GM21390 (cell line): Measurements from ENCODE around the gene DRD4.

Experiments used
- ATAC-seq: cut with Tn5 transposase; IDR thresholded peaks from one replicate; pipeline ENCODE4 v1.9.1; 2021; ENCODE audit not compliant: unreplicated experiment

The DRD4 gene

DNA sequence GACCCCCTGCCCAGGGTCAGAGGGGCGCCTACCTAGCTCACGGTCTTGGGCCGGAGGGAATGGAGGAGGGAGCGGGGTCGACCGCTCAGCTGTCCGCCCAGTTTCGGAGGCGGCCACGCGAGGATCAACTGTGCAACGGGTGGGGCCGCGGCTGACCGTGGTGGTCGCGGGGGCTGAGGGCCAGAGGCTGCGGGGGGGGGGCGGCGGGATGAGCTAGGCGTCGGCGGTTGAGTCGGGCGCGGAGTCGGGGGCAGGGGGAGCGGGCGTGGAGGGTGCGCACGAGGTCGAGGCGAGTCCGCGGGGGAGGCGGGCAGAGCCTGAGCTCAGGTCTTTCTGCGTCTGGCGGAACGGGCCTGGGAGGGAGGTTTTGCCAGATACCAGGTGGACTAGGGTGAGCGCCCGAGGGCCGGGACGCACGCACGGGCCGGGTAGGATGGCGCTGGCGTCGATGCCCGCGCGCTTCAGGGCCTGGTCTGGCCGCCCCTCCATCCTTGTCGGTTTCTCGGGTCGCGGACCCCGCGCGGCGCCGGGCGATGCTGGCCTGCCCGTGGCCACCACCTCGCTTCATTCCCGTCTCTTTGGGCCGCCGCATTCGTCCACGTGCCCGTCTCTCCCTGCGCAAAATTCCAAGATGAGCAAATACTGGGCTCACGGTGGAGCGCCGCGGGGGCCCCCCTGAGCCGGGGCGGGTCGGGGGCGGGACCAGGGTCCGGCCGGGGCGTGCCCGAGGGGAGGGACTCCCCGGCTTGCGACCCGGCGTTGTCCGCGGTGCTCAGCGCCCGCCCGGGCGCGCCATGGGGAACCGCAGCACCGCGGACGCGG lies at the start of gene DRD4:
TSS of gene DRD4 (plus strand) at position 759 of the 822 bp plus-strand sequence. CDS start at position 795, 36 bp downstream.
- no peak for ATAC-seq

DNA sequence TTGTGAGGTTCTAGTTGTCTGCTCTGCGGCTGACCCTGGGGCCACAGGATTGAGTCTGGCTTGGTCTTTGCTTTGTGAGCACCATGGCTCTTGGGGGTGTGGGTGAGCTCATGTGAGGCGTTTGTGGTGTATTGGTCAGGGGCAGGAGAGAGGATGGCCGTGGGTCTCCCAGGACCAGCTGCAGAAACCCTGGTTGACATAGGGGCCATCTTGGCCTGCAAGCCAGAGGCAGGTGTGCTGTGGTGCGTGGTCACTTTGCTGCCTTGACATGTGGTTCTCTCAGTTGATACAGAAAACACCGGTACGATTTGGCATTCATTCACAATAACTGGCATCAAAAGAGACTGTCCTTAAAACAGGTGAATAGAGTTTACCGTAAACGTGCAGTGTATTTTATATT lies 49.5 kb upstream of the DRD4 start:
- no peak for ATAC-seq

- no peak for ATAC-seq
Measured at GRCh38 chr11:587978-588380, 49.1 kb upstream of the DRD4 start.

DNA sequence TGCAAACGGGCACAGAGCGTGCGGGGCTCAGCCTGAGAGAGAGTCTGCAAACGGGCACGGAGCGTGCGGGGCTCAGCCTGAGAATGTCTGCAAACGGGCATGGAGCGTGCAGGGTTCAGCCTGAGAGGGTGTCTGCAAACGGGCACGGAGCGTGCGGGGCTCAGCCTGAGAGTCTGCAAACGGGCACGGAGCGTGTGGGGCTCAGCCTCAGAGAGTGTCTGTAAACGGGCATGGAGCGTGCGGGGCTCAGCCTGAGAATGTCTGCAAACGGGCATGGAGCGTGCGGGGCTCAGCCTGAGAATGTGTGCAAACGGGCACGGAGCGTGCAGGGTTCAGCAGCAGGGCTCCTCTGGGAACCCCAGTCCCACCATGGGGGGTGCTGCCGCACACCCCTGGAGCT lies 47.3 kb upstream of the DRD4 start:
- ATAC-seq = no peak

- ATAC-seq = no peak
Measured at GRCh38 chr11:590997-591396, 46.1 kb upstream of the DRD4 start.

GRCh38 chr11:592501-592900 lies 44.6 kb upstream of the DRD4 start:
- no peak for ATAC-seq

DNA sequence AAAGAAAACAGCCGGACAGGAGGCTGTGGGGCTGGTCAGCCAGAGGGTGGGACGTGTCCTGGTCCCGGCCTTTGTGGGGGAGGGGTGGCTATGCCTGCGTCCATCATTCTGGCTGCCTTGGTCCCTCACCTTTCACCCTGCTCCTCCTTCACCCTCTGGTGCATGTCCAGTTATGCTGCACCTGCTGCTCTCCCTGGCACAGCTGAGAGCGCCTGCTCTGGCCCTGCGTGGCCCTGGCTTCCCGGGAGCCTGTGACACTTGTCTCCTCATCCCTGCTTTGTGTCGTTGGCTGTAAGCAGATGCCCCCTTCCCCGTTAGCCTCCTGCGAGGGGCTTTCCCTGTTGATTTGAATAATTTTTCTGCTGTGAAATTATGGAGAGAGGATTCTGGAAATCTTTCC lies 44.2 kb upstream of the DRD4 start:
- ATAC-seq = no peak

DNA sequence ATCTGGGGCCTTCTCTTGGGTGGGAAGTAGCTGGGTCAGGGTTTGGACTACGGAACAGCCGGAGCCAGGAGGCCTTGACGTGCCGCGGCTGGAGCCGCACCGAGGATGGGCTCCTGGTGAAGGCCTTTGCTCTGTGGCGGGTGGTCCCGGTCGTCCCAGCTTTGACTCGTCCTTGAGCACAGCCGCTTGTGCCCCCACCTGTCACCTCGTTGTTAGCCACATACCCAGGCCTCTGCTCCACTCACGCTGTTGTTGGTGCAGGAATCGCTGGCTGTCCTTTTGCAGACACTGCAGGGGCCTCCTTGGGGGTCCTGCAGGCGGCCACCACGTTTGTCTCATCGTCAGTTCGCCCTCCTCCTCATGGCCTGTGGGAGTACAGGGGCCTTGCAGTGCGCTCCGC lies 43.7 kb upstream of the DRD4 start:
- no peak for ATAC-seq

DNA sequence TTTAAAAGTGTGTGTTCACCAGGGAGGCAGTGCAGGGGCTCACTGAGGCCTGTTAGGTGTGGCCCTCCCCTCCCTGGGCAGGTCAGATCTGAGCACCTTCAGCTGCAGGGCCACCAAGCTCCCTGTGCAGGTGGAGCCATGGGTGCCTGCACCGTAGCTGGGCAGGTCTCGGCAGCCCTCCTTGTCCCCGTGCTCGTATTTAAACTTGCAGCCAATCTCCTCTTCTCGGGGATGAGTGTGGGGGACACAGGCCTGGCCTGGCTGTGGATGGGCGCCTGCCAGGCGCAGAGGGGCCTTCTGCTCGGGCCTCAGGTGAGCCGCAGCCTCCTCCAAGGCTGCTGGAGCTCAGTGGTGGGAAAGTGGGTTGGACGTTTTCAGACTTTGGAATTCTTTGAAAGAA lies 41.7 kb upstream of the DRD4 start:
- ATAC-seq = no peak

GRCh38 chr11:596374-596773 lies 40.7 kb upstream of the DRD4 start:
- no peak for ATAC-seq

GRCh38 chr11:597166-597725 lies 39.8 kb upstream of the DRD4 start:
- no peak for ATAC-seq

DNA sequence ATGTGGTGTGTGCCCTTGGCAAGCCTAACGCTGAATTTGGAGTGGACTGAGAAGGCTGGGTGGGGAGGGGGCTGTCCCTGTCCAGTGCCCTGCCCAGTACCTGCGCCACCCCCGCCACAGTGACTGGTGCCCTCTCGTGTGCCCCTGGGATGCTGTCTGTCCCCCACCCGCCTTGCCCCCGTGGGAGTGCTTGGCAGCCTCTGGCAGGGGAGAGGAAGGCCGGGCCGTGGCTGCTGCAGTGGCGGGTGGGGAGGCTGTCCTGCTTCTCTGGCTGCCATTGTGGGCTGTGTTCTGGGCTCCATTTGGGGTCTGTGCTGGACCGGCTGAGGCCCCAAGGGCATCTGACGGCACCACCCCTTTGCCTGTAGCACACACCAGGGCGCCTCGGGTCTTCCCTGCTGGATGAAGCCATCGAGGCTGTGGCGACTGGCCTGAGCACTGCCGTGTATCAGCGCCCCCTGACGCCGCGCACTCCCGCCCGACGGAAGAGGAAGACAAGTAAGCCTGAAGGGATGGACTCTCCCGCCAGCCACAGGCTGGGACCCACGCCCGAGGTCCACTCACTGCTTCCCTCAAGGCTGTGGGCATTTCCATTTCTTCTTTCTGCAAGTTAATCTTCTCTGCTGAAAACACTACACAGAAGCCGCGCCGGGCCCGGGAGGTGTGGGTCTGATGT lies 38.9 kb upstream of the DRD4 start:
- no peak for ATAC-seq

GRCh38 chr11:601573-602245 lies 35.4 kb upstream of the DRD4 start:
- ATAC-seq = no peak

GRCh38 chr11:603154-603553 lies 33.9 kb upstream of the DRD4 start:
- ATAC-seq = no peak

DNA sequence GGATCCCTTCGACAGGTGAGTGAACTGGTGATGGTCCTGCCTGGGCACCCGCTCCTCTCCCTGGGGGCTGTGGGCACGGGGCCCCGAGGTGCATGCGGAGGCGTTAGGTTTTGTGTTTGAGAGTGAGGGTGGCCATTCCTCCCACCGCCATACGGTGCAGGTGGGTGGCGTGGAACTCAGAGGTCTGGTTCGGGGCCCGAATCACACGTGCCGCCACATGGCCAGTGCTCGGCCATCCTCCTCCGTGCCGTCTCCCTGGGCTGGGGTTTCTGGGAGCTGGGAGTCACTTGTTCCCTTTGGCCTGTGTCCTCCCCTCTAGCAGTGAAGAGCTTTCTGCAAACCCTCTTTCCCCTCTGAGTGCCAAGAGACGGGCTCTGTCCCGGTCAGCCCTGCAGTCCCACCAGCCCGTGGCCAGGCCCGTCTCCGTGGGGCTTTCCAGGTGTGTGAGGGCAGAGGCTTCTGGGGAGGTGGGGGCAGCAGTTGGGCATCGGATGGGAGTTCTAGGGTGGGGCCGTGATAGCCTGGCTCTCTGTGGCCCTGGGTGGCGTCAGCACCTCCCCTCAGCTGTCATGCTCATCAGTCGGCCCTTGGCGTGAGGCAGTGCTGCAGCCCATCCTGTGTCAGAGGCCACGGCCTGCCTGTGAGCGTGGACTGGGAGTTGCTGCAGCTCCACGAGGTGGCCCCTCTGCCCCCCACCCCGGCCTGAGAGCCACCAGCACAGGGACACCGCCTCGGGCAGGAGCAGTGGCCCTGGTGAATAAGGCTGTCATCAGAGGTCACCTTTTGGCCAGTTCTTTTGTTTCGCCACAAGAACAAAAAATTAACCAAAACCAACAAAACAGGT lies 31.6 kb upstream of the DRD4 start:
- ATAC-seq = no peak

GRCh38 chr11:606245-606644 lies 30.8 kb upstream of the DRD4 start:
- no peak for ATAC-seq

DNA sequence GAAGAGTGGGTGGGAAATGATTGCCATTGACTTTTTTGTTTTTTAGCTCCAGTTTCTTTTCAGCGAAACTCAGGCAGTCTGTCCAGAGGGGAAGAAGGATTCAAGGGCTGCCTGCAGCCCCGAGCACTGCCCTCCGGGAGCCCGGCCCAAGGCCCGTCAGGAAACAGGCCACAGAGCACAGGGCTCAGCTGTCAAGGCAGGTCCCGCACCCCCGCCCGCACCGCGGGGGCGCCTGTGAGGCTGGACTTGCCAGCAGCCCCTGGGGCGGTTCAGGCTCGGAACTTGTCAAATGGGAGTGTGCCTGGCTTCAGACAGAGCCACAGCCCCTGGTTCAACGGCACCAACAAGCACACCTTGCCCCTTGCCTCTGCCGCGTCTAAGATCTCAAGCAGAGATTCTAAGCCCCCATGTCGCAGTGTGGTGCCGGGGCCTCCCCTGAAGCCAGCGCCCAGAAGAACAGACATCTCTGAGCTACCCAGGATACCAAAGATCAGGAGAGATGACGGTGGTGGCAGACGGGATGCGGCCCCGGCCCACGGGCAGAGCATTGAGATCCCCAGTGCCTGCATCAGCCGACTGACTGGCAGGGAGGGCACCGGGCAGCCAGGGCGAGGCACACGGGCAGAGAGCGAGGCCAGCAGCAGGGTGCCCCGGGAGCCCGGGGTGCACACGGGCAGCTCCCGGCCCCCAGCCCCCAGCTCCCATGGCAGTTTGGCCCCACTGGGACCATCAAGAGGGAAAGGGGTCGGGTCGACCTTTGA lies 29.9 kb upstream of the DRD4 start:
- no peak for ATAC-seq

GRCh38 chr11:607971-608659 lies 29.0 kb upstream of the DRD4 start:
- ATAC-seq = no peak

DNA sequence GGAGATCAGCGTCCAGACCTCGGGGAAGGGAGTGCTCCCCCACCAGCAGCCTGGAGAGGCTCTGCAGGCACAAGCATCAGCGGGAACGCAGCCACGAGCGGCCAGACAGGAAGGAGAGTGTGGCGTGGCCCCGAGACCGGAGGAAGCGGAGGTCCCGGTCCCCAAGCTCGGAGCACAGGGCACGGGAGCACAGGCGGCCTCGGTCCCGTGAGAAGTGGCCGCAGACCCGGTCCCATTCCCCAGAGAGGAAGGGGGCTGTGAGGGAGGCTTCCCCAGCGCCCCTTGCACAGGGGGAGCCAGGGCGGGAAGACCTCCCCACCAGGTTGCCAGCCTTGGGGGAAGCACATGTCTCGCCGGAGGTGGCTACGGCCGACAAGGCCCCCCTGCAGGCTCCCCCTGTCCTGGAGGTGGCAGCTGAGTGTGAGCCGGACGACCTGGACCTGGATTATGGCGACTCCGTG lies 28.2 kb upstream of the DRD4 start:
- no peak for ATAC-seq
